ENCODE data around the gene PAPPA2. TPM values are rescaled to one million over a fixed set of nuclear protein-coding genes. Genes with fewer than 3 reads are reported as not detected.

Gene PAPPA2
- total and polyA plus RNA-seq, 2 donors (not counting 1 experiment from before 2014, with no cell fraction given): not detected

- intact Hi-C loops (cut with micrococcal nuclease): no loop called here
- no peak for TF ChIP-seq CTCF (IDR thresholded peaks at IDR 0.05)
- TF ChIP-seq EZH2 (IDR thresholded peaks at IDR 0.05; ENCODE audit: borderline replicate concordance, insufficient read depth, low read depth, low read length, poor library complexity, severe bottlenecking): no peak
- ATAC-seq (ENCODE audit: low read depth) (no peak), DNase-seq (no peak)
- Histone ChIP-seq H3K9ac (ENCODE audit: low read length) (no peak overlapping the region), H3K27ac (ENCODE audit: low read length in 2 of 2) (no peak overlapping the region), H3K4me1 (ENCODE audit: control insufficient read depth in 2 of 2, insufficient read depth in 2 of 2, low read length in 2 of 2) (no peaks in the 10 kb centered on the region), H2AFZ (ENCODE audit: insufficient read depth, low read depth, low read length, poor library complexity, severe bottlenecking) (no peak overlapping the region), H3K27me3 (replicated peaks in 1 of 4; ENCODE audit: control extremely low read depth in 1 of 4, control insufficient read depth in 3 of 4, insufficient read depth in 4 of 4, low read length in 3 of 4) (peaks cover 0 to 3% (median 0%) of the 10 kb centered on the region in 4 experiments), H3K9me3 (ENCODE audit: control extremely low read depth in 1 of 3, control insufficient read depth in 2 of 3, insufficient read depth in 1 of 3, low read length in 2 of 3) (peaks cover 0 to 2% (median 0%) of the 10 kb centered on the region in 3 donors), H3K79me2 (ENCODE audit: control insufficient read depth, insufficient read depth, low read length) (no peaks in the 10 kb centered on the region), H3K4me3 (ENCODE audit: control extremely low read depth in 1 of 5, extremely low read depth in 1 of 5, insufficient read depth in 1 of 5, low read depth in 2 of 5, low read length in 4 of 5) (no peak overlapping the region), H4K20me1 (ENCODE audit: control insufficient read depth, insufficient read depth, low read length, poor library complexity, severe bottlenecking) (no peaks in the 10 kb centered on the region), H3K4me2 (replicated peaks; ENCODE audit: low read depth, low read length, poor library complexity, severe bottlenecking) (no peak overlapping the region), H3K36me3 (replicated peaks in 1 of 2; ENCODE audit: control extremely low read depth in 1 of 2, control insufficient read depth in 1 of 2, extremely low read depth in 1 of 2, insufficient read depth in 2 of 2, low read length in 1 of 2) (no peaks in the 10 kb centered on the region)
- ChIA-PET CTCF (no interaction called here), POLR2A (no interaction called here)
- Mint-ChIP-seq H3K27me3 (peaks cover 5% of the 10 kb centered on the region), H3K27ac (no peak overlapping the region), H3K4me3 (no peak overlapping the region), H3K9me3 (ENCODE audit: insufficient read depth) (no peaks in the 10 kb centered on the region), H3K4me1 (no peaks in the 10 kb centered on the region)
- 33% methylated on average over 1 of the region's 5 CpGs for WGBS (ENCODE audit: insufficient coverage)
Measured at GRCh38 chr1:176800978-176801513, 338.1 kb downstream of the PAPPA2 start.

GRCh38 chr1:176801514-176802020 lies 338.6 kb downstream of the PAPPA2 start:
- DNase-seq (no peak), ATAC-seq (ENCODE audit: low read depth) (no peak)
- Mint-ChIP-seq H3K9me3 (ENCODE audit: insufficient read depth) (no peaks in the 10 kb centered on the region), H3K27ac (no peak overlapping the region), H3K27me3 (peaks cover 5% of the 10 kb centered on the region), H3K4me1 (no peaks in the 10 kb centered on the region), H3K4me3 (no peak overlapping the region)
- intact Hi-C loops (cut with micrococcal nuclease): no loop called here
- H3K9ac ChIP-seq (ENCODE audit: low read length): no peak overlapping the region
- H3K4me3 ChIP-seq (ENCODE audit: control extremely low read depth in 1 of 5, extremely low read depth in 1 of 5, insufficient read depth in 1 of 5, low read depth in 2 of 5, low read length in 4 of 5): no peak overlapping the region
- H3K27me3 ChIP-seq (replicated peaks in 1 of 4; ENCODE audit: control extremely low read depth in 1 of 4, control insufficient read depth in 3 of 4, insufficient read depth in 4 of 4, low read length in 3 of 4): peaks cover 0 to 3% (median 0%) of the 10 kb centered on the region in 4 experiments
- POLR2A ChIA-PET: no interaction called here
- CTCF ChIA-PET: no interaction called here
- no peaks in the 10 kb centered on the region for H3K79me2 ChIP-seq (ENCODE audit: control insufficient read depth, insufficient read depth, low read length)
- H3K36me3 ChIP-seq (replicated peaks in 1 of 2; ENCODE audit: control extremely low read depth in 1 of 2, control insufficient read depth in 1 of 2, extremely low read depth in 1 of 2, insufficient read depth in 2 of 2, low read length in 1 of 2): no peaks in the 10 kb centered on the region
- TF ChIP-seq EZH2 (IDR thresholded peaks at IDR 0.05; ENCODE audit: borderline replicate concordance, insufficient read depth, low read depth, low read length, poor library complexity, severe bottlenecking) (no peak), CTCF (IDR thresholded peaks at IDR 0.05) (no peak)
- WGBS (ENCODE audit: insufficient coverage): 31% methylated on average over 2 of the region's 5 CpGs
- H3K9me3 ChIP-seq (ENCODE audit: control extremely low read depth in 1 of 3, control insufficient read depth in 2 of 3, insufficient read depth in 1 of 3, low read length in 2 of 3): peaks cover 0 to 2% (median 0%) of the 10 kb centered on the region in 3 donors
- no peaks in the 10 kb centered on the region for H3K4me1 ChIP-seq (ENCODE audit: control insufficient read depth in 2 of 2, insufficient read depth in 2 of 2, low read length in 2 of 2)
- H4K20me1 ChIP-seq (ENCODE audit: control insufficient read depth, insufficient read depth, low read length, poor library complexity, severe bottlenecking): no peaks in the 10 kb centered on the region
- H3K27ac ChIP-seq (ENCODE audit: low read length in 2 of 2): no peak overlapping the region
- H3K4me2 ChIP-seq (replicated peaks; ENCODE audit: low read depth, low read length, poor library complexity, severe bottlenecking): no peak overlapping the region
- H2AFZ ChIP-seq (ENCODE audit: insufficient read depth, low read depth, low read length, poor library complexity, severe bottlenecking): no peak overlapping the region

All from B cell (primary cell).